Panc1 (cell line): ENCODE results near the gene SERHL2. TPM values are rescaled to one million over a fixed set of nuclear protein-coding genes. Genes with fewer than 3 reads are reported as not detected.
"Not testable (repeated sequence)": the region's sequence is repeated elsewhere in the genome, so short reads cannot be mapped to it uniquely, and the experiment has no call there.

Source experiments
- ATAC-seq: fragments of 200-7000 bp; cut with Tn5 transposase; 2 replicates; pipeline ENCODE4 v1.9.1; 2020; ENCODE audit warnings: mild to moderate bottlenecking, moderate library complexity
- BruUV-seq: library from RNA; stranded (reverse); fragments of 400-500 nt; replicated peaks from 2 replicates; lab custom pipeline; 2021; lab: Mats Ljungman, UMichigan
- CTCF ChIA-PET: fragments of 300-600 bp; sonication (Branson Sonifier 250); formaldehyde crosslinking; loops from one replicate; lab custom pipeline; 2022; ENCODE audit warnings: antibody characterized with exemption; lab: Charles Lee
- POLR2A ChIA-PET: fragments of 300-600 bp; sonication (Branson Sonifier 250); formaldehyde crosslinking; loops from one replicate; lab custom pipeline; 2022; ENCODE audit warnings: antibody characterized with exemption; lab: Charles Lee
- DNase-seq: peaks from one replicate; pipeline ENCODE4 v3.0.0-alpha.2; 2010; ENCODE audit warnings: low read depth, low spot score
- H3K27ac ChIP-seq: 2 replicates; pipeline ENCODE4 v1.5.1; 2011; ENCODE audit warnings: mild to moderate bottlenecking, low read length, inconsistent platforms
- H3K27me3 ChIP-seq: fragments of 200-500 bp; sonication (Bioruptor generic); 2 replicates; pipeline ENCODE4 v1.6.0; 2014; ENCODE audit warnings: low read length, inconsistent platforms; ENCODE audit not compliant: control insufficient read depth, insufficient read depth
- H3K36me3 ChIP-seq: fragments of 200-500 bp; sonication (Bioruptor generic); 2 replicates; pipeline ENCODE4 v1.5.1; 2014; ENCODE audit warnings: inconsistent platforms, mild to moderate bottlenecking, low read length, moderate library complexity; ENCODE audit not compliant: control insufficient read depth, insufficient read depth
- H3K4me1 ChIP-seq: 2 replicates; pipeline ENCODE4 v1.5.1; 2011; ENCODE audit warnings: inconsistent platforms, mild to moderate bottlenecking, low read length, moderate library complexity; ENCODE audit not compliant: control insufficient read depth, insufficient read depth
- H3K4me3 ChIP-seq, 2 experiments: 2 replicates each; pipeline ENCODE4 v1.5.1; 2011 to 2012; ENCODE audit warnings: low read depth in 2 of 2, low read length in 2 of 2, mild to moderate bottlenecking in 2 of 2, inconsistent platforms in 1 of 2, moderate library complexity in 1 of 2
- H3K9me3 ChIP-seq: fragments of 200-500 bp; sonication (Bioruptor generic); 2 replicates; pipeline ENCODE4 v1.5.1; 2014; ENCODE audit warnings: low read depth, mild to moderate bottlenecking, inconsistent platforms, low read length, moderate library complexity; ENCODE audit not compliant: control insufficient read depth, insufficient read depth
- CTCF ChIP-seq: fragments of 450-650 bp; IDR thresholded peaks from 2 replicates; pipeline ENCODE4 v1.5.1; 2017; ENCODE audit warnings: mild to moderate bottlenecking
- POLR2AphosphoS5 ChIP-seq: IDR thresholded peaks from 2 replicates; pipeline ENCODE4 v1.6.1; 2012; ENCODE audit warnings: mild to moderate bottlenecking, low read depth, low read length, moderate library complexity
- SIN3A ChIP-seq: IDR thresholded peaks from 2 replicates; pipeline ENCODE4 v1.6.1; 2012; ENCODE audit warnings: low read depth, mild to moderate bottlenecking, low read length, moderate library complexity, borderline replicate concordance; ENCODE audit not compliant: insufficient read depth
- TCF7L2 ChIP-seq: IDR thresholded peaks from 2 replicates; pipeline ENCODE4 v1.6.1; 2011; ENCODE audit warnings: mild to moderate bottlenecking, low read depth, low read length, inconsistent platforms
- in situ Hi-C: cut with HindIII; loops from 2 replicates; pipeline ENCODE4 v1.10.0; 2016; ENCODE audit warnings: low sequenced_read_pairs, low pct_unique_long_range_greater_than_20kb
- intact Hi-C: fragments of 100-400 bp; cut with micrococcal nuclease; formaldehyde crosslinking; loops from one replicate; pipeline ENCODE4 v1.10.0; 2022; ENCODE audit not compliant: unreplicated experiment
- total RNA-seq: library from RNA; stranded (reverse); gene quantifications from one replicate; pipeline ENCODE4 v1.2.1, GENCODE V29; 2021; ENCODE audit not compliant: unreplicated experiment
- TF ChIP-seq, protein P1 (sequence below), 2 experiments: IDR thresholded peaks; 2 replicates each; pipeline ENCODE4 v1.6.1; 2011 to 2012; ENCODE audit warnings: low read depth in 2 of 2, control low read depth in 1 of 2, low read length in 1 of 2, mild to moderate bottlenecking in 1 of 2, moderate library complexity in 1 of 2; ENCODE audit not compliant: insufficient read depth in 1 of 2

Gene SERHL2
- total RNA-seq, 1 experiment from 2014 or later: 1.6 TPM

DNA sequence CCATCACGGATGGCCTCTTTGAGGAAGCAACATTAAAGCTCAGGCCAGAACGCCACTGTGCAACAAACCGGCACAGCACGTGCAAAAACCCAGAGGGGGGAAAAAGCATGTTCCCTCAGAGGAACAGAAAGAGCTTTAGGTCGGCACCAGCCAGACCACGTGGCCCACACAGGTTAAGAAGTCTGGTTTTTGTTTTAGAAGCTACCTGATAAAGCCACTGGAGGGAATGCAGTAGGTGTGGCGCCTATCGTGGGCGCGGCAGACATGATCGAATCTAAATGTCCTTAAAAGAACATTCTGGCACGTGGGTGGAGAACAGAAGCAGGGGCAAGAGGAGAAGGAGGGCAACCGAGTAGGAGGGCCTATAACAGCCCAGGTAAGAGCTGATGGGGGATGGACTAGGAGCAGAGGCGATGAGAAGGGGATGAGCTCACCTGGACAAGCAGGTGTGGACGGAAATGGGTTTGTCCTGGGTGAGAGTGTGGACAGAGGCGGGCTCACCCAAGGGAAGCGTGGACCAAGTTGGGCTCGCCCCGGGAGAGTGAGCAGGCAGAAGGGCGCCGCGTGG is 27.5 kb downstream of the SERHL2 start:
- peak overlapping the region; percentile 54 to 61 for H3K4me3 ChIP-seq
- in situ Hi-C loops, DNase-seq, H3K27me3 ChIP-seq, H3K4me1 ChIP-seq, H3K36me3 ChIP-seq, CTCF ChIA-PET, ATAC-seq, H3K9me3 ChIP-seq, intact Hi-C loops: not testable (repeated sequence)
- BruUV-seq: TSS peak; percentile 57
- POLR2A ChIA-PET: interaction anchor here (0.6 kb wide), 1 partner anchor 34 kb away, joined by 3 read pairs; the partner anchor contains the start of gene POLDIP3
- peak overlapping the region; percentile 78 for H3K27ac ChIP-seq

GRCh38 chr22:42581762-42582716 is 28.3 kb downstream of the SERHL2 start:
- Histone ChIP-seq H3K27me3 (no peaks in the 10 kb centered on the region), H3K36me3 (no peaks in the 10 kb centered on the region; the same call in 1 of the 2 replicates), H3K4me3 (peak overlapping the region; percentile 54 to 60), H3K9me3 (no peaks in the 10 kb centered on the region), H3K4me1 (no peaks in the 10 kb centered on the region), H3K27ac (0 out of 2 replicates have a peak overlapping the region, but pooled peaks have one; percentile 54)
- no TSS peak for BruUV-seq
- ChIA-PET POLR2A (interaction anchor here (0.7 kb wide), 1 partner anchor 15 kb away, joined by 3 read pairs; no protein-coding TSS in a partner anchor), CTCF (interaction anchor here (0.7 kb wide), 1 partner anchor 12 kb away, joined by 3 read pairs; no protein-coding TSS in a partner anchor)
- in situ Hi-C loops (no loop called here), intact Hi-C loops (no loop called here)
- TF ChIP-seq SIN3A: peak; percentile 59; the same call in 1 of the 2 replicates
- no peak for TF ChIP-seq CTCF
- peak; percentile 80 for TF ChIP-seq POLR2AphosphoS5
- TF ChIP-seq, protein P1, sequence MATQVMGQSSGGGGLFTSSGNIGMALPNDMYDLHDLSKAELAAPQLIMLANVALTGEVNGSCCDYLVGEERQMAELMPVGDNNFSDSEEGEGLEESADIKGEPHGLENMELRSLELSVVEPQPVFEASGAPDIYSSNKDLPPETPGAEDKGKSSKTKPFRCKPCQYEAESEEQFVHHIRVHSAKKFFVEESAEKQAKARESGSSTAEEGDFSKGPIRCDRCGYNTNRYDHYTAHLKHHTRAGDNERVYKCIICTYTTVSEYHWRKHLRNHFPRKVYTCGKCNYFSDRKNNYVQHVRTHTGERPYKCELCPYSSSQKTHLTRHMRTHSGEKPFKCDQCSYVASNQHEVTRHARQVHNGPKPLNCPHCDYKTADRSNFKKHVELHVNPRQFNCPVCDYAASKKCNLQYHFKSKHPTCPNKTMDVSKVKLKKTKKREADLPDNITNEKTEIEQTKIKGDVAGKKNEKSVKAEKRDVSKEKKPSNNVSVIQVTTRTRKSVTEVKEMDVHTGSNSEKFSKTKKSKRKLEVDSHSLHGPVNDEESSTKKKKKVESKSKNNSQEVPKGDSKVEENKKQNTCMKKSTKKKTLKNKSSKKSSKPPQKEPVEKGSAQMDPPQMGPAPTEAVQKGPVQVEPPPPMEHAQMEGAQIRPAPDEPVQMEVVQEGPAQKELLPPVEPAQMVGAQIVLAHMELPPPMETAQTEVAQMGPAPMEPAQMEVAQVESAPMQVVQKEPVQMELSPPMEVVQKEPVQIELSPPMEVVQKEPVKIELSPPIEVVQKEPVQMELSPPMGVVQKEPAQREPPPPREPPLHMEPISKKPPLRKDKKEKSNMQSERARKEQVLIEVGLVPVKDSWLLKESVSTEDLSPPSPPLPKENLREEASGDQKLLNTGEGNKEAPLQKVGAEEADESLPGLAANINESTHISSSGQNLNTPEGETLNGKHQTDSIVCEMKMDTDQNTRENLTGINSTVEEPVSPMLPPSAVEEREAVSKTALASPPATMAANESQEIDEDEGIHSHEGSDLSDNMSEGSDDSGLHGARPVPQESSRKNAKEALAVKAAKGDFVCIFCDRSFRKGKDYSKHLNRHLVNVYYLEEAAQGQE (IDR thresholded peaks at IDR 0.05; ENCODE audit: insufficient read depth in 1 of 2, low read depth in 2 of 2, low read length in 1 of 2): no peak
- no peak for TF ChIP-seq TCF7L2
- ATAC-seq (peak; percentile 94), DNase-seq (peak; percentile 7)
